ENCODE results near the gene ARMH3.
A peak's percentile ranks its signal among the peaks of the same experiment; 100 is the strongest.

GRCh38 chr10:102009801-102010425 is 46.1 kb downstream of the ARMH3 start:
- TF ChIP-seq CTCF (IDR thresholded peaks at IDR 0.05): peak; percentile 79 to 84 (median 82)
- TF ChIP-seq POLR2A (IDR thresholded peaks at IDR 0.05): no peak

All from testis (tissue), 2 donors.